H54 (cell line): ENCODE data around the gene CA14.
"Not testable (repeated sequence)": the region's sequence is repeated elsewhere in the genome, so short reads cannot be mapped to it uniquely, and the experiment has no call there.

ENCODE experiments used
- DNase-seq: peaks from one replicate; pipeline ENCODE4 v3.0.0; 2011; ENCODE audit warnings: low spot score, mixed read lengths; ENCODE audit not compliant: insufficient read length
- FAIRE-seq: peaks from 3 replicates; lab custom pipeline; 2011; peaks lifted over from hg19 to GRCh38; lab: Jason Lieb, UNC
- POLR2A ChIP-seq: IDR thresholded peaks from 2 replicates; pipeline ENCODE4 v1.6.1; 2011; ENCODE audit warnings: low read depth, mild to moderate bottlenecking, low read length

CA14 gene

GRCh38 chr1:150281758-150282557 is 24.4 kb downstream of the CA14 start, which contains the start of gene CIART:
Gene CIART, plus strand, starts transcription at chr1:150282554. Its CDS starts 714 bp downstream, at chr1:150283268.
- DNase-seq (peak; percentile 86), FAIRE-seq (peak; percentile 83)
- peak; percentile 42; the same call in 1 of the 2 replicates for TF ChIP-seq POLR2A

- FAIRE-seq: no peak
- TF ChIP-seq POLR2A: peak; percentile 5; the same call in 1 of the 2 replicates
These were observed 25.0 kb downstream of the CA14 start for GRCh38 chr1:150282558-150282958.

GRCh38 chr1:150283260-150283659 is 25.7 kb downstream of the CA14 start:
- FAIRE-seq: no peak
- DNase-seq: no peak
- no peak for TF ChIP-seq POLR2A

More at GRCh38 chr1:150282558-150282958, 25.0 kb downstream of the CA14 start:
- no peak for DNase-seq

- TF ChIP-seq POLR2A: no peak
- no peak for FAIRE-seq
- no peak for DNase-seq
These were observed 30.8 kb downstream of the CA14 start for GRCh38 chr1:150288382-150288781.

- FAIRE-seq (no peak), DNase-seq (no peak)
- no peak for TF ChIP-seq POLR2A
These were observed 31.2 kb downstream of the CA14 start for GRCh38 chr1:150288822-150289221.

- peak; percentile 79 for TF ChIP-seq POLR2A
- DNase-seq (peak; percentile 64), FAIRE-seq (no peak)
These were observed 36.1 kb downstream of the CA14 start, which contains the start of gene MRPS21 for GRCh38 chr1:150293433-150294253. Gene MRPS21, plus strand, starts transcription at chr1:150293861. Its CDS starts 506 bp downstream, at chr1:150294367.

GRCh38 chr1:150295476-150295875 is 37.9 kb downstream of the CA14 start:
- DNase-seq (no peak), FAIRE-seq (no peak)
- TF ChIP-seq POLR2A: no peak

- TF ChIP-seq POLR2A: no peak
- DNase-seq (no peak), FAIRE-seq (no peak)
These were observed 42.1 kb downstream of the CA14 start for GRCh38 chr1:150299716-150300115.

- TF ChIP-seq POLR2A: no peak
- FAIRE-seq (no peak), DNase-seq (no peak)
These were observed 44.8 kb downstream of the CA14 start for GRCh38 chr1:150302338-150302737.

- no peak for TF ChIP-seq POLR2A
These were observed 45.3 kb downstream of the CA14 start for GRCh38 chr1:150302902-150303301.

GRCh38 chr1:150308585-150308984 is 51.0 kb downstream of the CA14 start:
- DNase-seq, FAIRE-seq: not testable (repeated sequence)

More at GRCh38 chr1:150302902-150303301, 45.3 kb downstream of the CA14 start:
- FAIRE-seq: no peak
- no peak for DNase-seq

- no peak for TF ChIP-seq POLR2A
- DNase-seq (no peak), FAIRE-seq (no peak)
These were observed 52.4 kb downstream of the CA14 start for GRCh38 chr1:150309758-150310508.

- FAIRE-seq: no peak
- no peak for TF ChIP-seq POLR2A
- no peak for DNase-seq
These were observed 54.2 kb downstream of the CA14 start for GRCh38 chr1:150311762-150312161.
